HL-60 (cell line): ENCODE measurements around the gene SHLD1.

Source experiments
- GABPA ChIP-seq: IDR thresholded peaks from 2 replicates; pipeline ENCODE4 v1.6.1; 2012; ENCODE audit warnings: low read depth
- POLR2AphosphoS5 ChIP-seq: IDR thresholded peaks from 2 replicates; pipeline ENCODE4 v1.6.1; 2012; ENCODE audit warnings: low read depth
- TF ChIP-seq, protein P1 (sequence below): IDR thresholded peaks from one replicate; pipeline ENCODE4 v1.5.1; 2011; ENCODE audit warnings: low read length, control low read depth, inconsistent platforms; ENCODE audit not compliant: insufficient read depth
- TF ChIP-seq, protein P2 (sequence below): IDR thresholded peaks from 2 replicates; pipeline ENCODE4 v1.6.1; 2012; ENCODE audit warnings: low read depth; ENCODE audit not compliant: insufficient replicate concordance

GRCh38 chr20:5855939-5856338 is 105.7 kb downstream of the SHLD1 start:
- TF ChIP-seq, protein P1, sequence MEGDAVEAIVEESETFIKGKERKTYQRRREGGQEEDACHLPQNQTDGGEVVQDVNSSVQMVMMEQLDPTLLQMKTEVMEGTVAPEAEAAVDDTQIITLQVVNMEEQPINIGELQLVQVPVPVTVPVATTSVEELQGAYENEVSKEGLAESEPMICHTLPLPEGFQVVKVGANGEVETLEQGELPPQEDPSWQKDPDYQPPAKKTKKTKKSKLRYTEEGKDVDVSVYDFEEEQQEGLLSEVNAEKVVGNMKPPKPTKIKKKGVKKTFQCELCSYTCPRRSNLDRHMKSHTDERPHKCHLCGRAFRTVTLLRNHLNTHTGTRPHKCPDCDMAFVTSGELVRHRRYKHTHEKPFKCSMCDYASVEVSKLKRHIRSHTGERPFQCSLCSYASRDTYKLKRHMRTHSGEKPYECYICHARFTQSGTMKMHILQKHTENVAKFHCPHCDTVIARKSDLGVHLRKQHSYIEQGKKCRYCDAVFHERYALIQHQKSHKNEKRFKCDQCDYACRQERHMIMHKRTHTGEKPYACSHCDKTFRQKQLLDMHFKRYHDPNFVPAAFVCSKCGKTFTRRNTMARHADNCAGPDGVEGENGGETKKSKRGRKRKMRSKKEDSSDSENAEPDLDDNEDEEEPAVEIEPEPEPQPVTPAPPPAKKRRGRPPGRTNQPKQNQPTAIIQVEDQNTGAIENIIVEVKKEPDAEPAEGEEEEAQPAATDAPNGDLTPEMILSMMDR, result no peak
- TF ChIP-seq, protein P2, sequence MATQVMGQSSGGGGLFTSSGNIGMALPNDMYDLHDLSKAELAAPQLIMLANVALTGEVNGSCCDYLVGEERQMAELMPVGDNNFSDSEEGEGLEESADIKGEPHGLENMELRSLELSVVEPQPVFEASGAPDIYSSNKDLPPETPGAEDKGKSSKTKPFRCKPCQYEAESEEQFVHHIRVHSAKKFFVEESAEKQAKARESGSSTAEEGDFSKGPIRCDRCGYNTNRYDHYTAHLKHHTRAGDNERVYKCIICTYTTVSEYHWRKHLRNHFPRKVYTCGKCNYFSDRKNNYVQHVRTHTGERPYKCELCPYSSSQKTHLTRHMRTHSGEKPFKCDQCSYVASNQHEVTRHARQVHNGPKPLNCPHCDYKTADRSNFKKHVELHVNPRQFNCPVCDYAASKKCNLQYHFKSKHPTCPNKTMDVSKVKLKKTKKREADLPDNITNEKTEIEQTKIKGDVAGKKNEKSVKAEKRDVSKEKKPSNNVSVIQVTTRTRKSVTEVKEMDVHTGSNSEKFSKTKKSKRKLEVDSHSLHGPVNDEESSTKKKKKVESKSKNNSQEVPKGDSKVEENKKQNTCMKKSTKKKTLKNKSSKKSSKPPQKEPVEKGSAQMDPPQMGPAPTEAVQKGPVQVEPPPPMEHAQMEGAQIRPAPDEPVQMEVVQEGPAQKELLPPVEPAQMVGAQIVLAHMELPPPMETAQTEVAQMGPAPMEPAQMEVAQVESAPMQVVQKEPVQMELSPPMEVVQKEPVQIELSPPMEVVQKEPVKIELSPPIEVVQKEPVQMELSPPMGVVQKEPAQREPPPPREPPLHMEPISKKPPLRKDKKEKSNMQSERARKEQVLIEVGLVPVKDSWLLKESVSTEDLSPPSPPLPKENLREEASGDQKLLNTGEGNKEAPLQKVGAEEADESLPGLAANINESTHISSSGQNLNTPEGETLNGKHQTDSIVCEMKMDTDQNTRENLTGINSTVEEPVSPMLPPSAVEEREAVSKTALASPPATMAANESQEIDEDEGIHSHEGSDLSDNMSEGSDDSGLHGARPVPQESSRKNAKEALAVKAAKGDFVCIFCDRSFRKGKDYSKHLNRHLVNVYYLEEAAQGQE, result no peak
- TF ChIP-seq POLR2AphosphoS5, result no peak
- TF ChIP-seq GABPA, result no peak
